NCI-H2196 (cell line): ENCODE measurements around the gene STK11.
"Not testable (repeated sequence)": the region's sequence is repeated elsewhere in the genome, so short reads cannot be mapped to it uniquely, and the experiment has no call there.

ENCODE experiments used
- DNase-seq: peaks from one replicate; lab custom pipeline; 2025; ENCODE audit not compliant: unreplicated experiment; lab: John Stamatoyannopoulos, UW

Gene STK11

GRCh38 chr19:1237027-1237659, 31.6 kb downstream of the STK11 start:
- DNase-seq = no peak

DNA sequence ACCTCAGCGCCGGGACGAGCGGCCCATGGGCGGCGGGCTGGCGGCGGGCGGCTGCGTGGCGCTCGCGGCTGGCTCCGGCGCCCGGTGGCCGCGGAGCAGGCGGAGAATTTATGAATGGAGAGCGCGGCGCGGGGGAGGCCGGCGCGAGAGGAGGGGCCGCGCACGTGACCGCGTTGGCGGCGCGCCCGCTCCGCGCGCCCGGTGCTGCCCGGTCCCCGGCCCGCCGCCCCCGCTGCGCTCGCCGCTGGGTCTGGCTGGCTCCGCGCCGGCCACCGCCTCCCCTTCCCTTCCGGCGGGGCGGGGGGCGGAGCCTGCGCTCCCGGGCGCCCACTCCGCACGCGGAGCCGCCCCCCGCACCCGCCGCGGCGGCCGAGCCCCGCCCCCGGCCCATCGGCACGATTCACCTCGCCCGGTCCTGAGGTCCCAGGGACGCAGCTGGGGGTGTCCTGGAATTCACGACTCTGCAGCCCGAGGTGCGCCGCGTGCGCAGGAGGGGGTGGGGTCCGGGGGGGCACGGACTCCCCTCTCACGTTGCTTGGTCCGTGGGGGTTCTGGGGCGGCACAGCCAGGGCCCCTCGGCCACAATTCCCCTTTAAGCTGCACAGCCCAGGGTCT, 32.3 kb downstream of the STK11 start, which contains the start of gene CBARP:
TSS of gene CBARP (minus strand) at position 252 of the 615 bp plus-strand sequence. CDS start 1,905 bp downstream, outside the sequence.
- peak; percentile 37 for DNase-seq

DNA sequence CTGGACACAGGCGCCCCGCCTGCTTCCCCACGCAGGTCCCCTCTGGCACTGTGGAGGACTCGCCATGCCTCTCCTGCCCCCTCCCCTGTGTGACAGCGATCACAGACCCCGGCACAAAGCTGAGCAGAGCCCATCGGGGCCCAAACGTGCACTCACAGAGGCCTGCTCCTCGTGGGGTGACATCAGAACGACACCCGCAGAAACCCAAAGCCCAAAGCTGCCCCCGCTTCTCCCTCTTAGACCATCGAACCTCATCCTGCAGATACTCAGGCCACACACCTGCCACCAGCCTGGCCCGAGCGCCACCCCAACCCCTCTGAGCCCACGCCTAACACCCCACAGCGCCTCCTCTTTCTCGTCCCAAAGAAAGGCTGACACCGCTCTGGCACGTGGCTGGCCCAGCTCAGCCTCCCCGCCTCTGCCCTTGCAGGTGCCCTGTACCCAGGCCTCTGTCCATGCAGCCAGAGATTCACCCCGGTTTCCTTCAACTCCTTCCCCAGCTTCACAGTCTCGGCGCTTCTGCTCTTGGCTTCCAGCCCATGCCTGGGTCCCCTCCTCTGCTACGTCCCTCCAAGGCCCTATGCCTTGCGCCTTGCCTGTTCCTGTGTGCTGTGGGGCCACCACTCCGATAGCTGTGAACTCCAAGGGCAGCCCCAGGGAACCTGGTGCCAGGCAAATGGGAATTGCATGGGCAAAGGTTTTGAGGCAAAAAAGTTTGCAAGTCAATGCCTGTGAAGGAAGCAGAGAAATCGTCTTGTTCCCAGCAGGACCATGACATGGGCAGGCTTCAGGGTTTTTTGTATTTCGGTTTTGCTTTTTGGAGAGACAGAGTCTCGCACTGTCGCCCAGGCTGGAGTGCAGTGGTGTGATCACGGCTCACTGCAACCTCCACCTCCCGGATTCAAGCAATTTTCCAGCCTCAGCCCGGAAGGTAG, 33.1 kb downstream of the STK11 start:
- DNase-seq = no peak

DNA sequence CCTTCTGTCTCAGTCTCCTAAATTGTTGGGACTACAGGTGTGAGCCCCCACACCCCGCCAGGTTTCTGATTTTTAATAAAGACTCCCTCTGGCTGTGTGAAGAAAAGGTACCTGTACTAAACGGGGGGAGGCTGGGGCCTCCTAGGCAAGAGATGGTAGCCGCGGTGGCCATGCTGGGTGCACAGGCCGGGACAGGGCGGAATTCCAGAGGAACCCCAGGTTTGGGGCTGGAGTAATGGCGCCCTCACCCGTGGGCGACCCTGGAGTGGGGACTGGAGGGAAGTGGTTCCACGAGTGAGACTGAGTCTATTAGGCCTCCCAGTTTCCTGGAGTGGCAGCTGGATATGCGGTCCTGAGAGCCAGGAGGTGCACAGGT, 33.8 kb downstream of the STK11 start:
- DNase-seq = no peak

DNA sequence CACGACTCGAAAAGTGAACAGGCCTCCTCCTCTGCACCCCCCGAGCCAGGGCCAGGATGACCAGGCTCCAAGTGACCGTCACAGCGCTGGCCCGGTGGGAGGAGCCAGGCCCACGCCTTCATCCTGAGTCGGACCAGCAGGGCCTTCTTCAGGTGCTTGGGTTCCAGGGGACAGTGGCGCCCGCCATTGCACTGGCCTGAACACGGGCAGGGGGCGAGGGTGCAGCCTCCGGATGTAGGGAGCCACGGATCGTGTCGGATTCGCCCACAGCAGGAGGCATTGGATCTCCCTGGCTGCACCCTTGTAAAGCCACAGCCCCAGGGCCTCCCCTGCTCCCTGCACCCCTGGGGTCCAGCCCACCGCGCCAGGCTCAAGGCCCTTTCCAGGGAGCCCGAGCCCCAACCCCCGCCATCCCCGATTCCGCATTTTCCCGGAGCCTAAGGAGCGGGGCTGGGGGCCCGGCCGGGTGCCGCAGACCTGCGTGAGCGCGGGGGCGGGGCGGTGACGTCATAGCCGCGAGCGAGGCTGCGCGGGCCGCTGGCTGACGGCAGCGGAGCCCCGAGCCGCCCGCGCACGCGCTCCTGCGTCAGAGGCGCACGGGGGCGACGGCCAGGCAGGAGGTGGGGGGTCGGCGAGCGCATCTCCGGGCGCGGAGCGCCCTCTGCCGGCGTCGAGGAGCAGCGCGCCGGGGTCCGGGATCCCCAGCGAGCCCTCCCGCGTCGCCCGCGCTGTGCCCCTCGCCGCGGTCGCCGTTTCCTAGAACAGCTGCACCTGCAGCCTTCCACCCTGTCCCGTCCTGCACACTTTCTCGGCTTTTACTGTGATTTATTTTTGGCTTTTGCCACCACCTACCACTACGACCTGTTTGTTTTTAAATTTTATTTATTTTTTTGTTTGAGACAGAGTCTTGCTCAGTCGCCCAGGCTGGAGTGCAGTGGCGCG, 34.5 kb downstream of the STK11 start:
- peak; percentile 95 for DNase-seq

- DNase-seq = no peak
Observed at GRCh38 chr19:1240925-1241324, 35.3 kb downstream of the STK11 start.

DNA sequence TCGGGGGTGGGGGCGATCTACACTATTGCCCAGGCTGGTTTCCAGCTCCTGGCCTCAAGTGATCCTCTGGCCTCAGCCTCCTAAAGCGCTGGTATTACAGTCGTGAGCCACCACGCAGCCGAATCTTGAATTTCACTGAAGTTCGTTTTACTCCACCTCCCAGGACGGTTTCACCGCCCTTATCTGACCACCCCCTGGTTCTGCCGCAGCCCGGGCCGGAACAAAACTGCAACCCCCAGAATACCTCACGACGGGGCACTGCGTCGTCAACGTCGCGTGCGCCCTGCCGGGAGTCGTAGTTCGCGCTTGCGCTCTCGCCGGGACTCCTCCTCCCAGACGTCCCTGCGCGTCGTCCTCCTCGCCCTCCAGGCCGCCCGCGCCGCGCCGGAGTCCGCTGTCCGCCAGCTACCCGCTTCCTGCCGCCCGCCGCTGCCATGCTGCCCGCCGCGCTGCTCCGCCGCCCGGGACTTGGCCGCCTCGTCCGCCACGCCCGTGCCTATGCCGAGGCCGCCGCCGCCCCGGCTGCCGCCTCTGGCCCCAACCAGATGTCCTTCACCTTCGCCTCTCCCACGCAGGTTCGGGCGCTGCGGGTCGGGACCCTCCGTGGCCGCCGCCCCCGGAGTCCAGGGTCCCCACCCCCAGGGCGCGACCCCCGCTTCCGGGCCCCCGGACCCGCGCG, 36.0 kb downstream of the STK11 start, which contains the start of gene ATP5F1D:
TSS of gene ATP5F1D (plus strand) at position 335 of the 679 bp plus-strand sequence. CDS start at position 435, 100 bp downstream.
- peak; percentile 96 for DNase-seq

DNA sequence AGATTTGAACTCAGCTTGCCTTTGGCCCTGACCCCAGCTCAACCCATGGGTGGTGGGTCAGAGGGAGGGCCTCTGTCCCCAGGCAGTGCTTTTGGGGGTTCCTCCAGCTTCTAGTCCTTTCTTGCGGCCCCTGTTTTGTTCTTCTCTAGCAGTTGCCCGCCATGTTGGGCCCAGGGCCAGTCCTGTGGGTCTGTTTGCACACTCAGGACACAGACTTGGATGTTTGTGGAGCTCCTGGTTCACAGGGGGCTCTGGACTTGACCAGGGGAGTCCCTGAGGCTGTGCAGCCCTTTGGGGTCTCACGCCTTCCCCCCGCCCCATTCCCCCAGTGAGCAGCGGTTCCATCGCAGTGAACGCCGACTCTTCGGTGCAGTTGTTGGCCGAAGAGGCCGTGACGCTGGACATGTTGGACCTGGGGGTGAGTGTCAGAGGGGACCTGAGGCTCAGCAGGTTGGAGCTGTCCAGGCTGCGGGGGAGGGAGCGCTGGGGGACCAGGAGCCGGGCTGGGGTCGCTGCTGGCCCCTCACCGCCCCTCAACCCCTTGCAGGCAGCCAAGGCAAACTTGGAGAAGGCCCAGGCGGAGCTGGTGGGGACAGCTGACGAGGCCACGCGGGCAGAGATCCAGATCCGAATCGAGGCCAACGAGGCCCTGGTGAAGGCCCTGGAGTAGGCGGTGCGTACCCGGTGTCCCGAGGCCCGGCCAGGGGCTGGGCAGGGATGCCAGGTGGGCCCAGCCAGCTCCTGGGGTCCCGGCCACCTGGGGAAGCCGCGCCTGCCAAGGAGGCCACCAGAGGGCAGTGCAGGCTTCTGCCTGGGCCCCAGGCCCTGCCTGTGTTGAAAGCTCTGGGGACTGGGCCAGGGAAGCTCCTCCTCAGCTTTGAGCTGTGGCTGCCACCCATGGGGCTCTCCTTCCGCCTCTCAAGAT, 38.5 kb downstream of the STK11 start:
- peak; percentile 82 for DNase-seq

DNA sequence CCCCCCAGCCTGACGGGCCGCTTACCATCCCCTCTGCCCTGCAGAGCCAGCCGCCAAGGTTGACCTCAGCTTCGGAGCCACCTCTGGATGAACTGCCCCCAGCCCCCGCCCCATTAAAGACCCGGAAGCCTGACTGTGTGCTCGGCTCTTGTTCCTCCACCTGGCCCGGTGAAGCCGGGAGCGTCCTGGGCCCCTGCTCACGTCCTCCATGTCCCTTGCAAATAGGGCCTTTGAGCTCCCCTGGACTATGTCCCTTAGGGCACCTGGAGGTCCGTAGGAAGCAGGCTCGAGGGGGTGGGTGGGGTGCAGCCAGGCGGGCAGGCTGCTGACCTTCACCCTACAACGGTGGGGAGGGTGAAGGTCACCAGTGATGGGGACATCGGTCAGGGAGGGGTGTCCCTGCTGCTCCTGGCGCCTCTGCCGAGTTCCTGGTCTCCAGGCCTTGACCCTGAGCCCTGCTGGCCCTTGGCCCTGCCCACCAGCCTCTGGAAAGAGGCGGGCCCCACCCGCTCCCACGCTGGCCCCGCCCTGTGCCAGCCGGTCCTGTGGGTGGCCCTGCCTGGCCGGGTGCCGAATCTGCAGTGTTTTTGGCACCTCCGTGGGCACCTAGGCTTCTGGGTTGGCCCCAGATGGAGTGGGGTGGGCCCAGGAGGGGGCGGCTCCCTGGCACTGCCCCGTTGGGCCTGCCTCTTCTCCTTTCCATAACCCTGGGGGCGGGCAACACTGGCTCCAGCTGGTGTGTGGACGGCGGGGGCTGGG, 39.3 kb downstream of the STK11 start:
- DNase-seq = peak; percentile 22

GRCh38 chr19:1245494-1246264, 40.1 kb downstream of the STK11 start:
- DNase-seq = peak; percentile 12

GRCh38 chr19:1246265-1247087, 40.9 kb downstream of the STK11 start:
- DNase-seq = not testable (repeated sequence)

DNA sequence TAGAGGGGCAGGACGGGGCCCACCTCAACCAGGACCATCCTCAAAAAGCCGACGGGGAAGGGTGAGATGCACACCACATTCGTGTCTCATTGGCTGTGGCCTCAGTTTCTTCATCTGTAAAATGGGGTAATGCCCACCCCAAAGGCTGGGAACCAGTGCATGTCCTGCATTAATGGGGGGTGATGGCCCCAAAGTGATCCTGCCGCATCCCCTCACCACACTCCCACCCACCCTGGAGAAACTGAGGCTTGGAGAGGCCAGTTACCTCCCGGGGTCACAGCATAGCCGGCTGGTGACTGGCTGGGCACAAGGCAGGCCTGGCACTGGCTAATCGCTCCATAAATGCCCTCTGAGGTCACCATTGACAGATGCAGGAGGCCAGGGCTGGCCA, 42.2 kb downstream of the STK11 start:
- no peak for DNase-seq

GRCh38 chr19:1248139-1248785, 42.7 kb downstream of the STK11 start, which contains the start of gene MIDN:
Gene MIDN, plus strand, starts transcription at chr19:1248583. Its CDS starts 1,714 bp downstream, at chr19:1250297.
- peak; percentile 91 for DNase-seq

DNA sequence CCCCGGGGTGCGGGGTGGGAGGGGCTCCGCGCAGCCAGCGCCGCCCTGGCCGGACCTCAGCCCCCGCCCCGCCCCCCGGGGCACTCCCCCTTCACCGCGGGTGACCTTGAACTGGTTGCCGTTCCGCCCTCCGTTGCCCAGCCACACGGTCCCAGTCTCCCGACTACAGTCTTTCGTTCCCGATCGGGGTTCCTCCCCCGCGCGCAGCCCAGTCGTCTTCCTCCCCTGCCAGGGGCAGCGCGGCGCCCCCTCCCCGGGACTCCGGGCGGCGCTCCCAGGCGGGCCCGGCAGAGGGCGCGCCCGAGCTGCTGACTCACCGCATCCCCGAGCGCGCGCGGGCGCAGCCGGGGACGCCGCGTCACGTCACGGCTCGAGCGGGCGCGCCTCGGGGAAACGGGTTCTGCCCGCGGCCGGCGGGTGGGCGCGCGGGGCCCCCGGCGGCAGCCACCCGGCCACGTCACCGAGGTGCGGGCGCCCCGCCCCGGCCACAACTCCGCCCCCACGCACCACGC, 43.3 kb downstream of the STK11 start:
- peak; percentile 91 for DNase-seq

GRCh38 chr19:1249298-1249989, 43.9 kb downstream of the STK11 start:
- peak; percentile 95 for DNase-seq
